Adipose tissue (tissue), 3 donors: Measurements from ENCODE around the gene ITGB5. TPM values are rescaled to one million over a fixed set of nuclear protein-coding genes. Genes with fewer than 3 reads are reported as not detected.

Source experiments
- H3K27ac ChIP-seq: one replicate; pipeline ENCODE4 v1.5.1; 2013; ENCODE audit warnings: low read depth, low read length
- WGBS, 3 donors: extraction: QIAGEN DNeasy Blood & Tissue Kit; methylation state at CpG; one replicate each; pipeline ENCODE4 v1.1.7; 2013; 5-methylcytosine and 5-hydroxymethylcytosine counted together
- polyA plus RNA-seq, 3 donors: library from polyadenylated mRNA; stranded (reverse); fragments of 200-250 nt; gene quantifications; one replicate each; pipeline ENCODE4 v1.2.3, GENCODE V29; 2013
- donor health status: healthy with polysubstance abuse.
- donor health status: Bipolar disorder and iron deficiency.
- donor health status: healthy.

Gene ITGB5
- polyA plus RNA-seq, 3 donors = 17.1 to 83.8 (median 50.0) TPM

DNA sequence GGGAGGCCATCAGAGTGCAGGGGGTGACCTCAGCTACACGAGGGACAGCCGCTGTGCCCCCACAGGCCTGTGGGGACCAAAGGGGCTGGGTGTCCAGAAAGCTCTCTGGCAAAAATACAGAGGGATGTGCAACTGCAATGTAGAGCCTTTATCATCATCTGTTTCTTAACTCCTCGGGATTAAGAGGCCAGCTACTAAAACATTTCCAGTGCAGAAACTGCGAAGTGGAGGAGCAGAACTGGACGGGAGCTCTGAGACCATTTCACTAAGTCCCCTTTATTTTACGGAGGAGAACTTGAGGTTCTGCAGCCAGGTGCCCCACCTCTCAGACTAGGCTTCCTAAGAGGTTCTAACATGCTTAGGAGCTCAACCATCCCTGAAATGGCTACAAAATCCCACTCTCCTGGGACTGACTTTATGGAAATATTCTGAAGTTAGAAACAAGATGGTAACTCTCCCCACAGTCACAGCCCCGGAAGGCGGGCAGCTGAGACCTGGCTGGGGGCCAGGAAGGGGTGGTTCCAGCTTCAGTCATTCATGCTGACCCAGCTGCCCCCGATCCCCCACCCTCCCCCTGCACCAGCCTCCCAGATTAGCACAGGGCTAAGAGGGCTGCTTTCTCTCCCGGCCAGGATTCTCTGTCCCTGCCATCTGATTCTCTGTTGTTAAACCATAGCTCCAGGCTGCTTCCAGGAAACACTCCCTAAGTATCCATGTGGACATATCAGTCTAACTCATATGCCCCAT lies 116.7 kb downstream of the ITGB5 start:
- no peak overlapping the region for H3K27ac ChIP-seq
- 69 to 80% (median 76%) methylated on average over 10 of the region's 10 CpGs for WGBS, 3 donors

DNA sequence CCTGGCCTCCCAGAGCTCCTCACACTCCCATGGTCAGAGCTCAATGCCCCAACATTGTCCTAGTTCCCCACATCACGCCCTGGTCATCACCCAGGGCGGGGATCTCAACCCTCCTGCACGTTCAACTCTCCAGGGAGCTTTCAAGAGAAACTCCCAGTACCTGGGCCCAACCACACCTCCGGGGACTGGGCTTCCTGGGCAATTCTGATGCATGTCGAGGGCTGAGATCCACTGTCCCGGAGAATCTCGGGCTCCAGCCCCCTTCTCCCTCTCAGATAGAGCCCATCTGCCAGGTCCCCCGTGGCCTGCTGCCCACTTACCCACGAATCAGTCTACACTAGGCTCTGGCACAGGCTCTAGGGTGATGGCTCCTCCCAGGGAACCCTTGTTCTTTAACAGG lies 117.7 kb downstream of the ITGB5 start:
- H3K27ac ChIP-seq = no peak overlapping the region
- WGBS, 3 donors = 85 to 94% (median 90%) methylated on average over 9 of the region's 9 CpGs

DNA sequence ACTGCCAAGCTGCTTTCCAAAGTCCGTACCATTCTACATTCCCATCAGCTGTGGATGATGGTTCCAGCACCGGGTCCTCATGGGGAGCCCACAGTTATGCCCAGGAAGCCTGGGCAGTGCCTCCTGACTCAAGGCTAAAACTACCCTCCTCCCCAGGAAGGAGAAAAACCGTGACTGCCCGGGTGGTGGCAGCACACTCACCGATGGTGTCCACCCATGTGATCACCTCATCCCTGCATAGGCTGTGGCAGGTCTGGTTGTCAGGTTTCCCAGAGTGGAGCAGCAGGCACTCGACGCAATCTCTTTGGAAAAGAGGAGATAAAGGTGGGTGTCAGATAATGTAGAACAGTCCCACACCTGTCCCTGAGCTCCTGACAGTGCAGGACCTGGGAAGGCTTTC lies 118.4 kb downstream of the ITGB5 start:
- WGBS, 3 donors = 59 to 81% (median 68%) methylated on average over 7 of the region's 7 CpGs
- H3K27ac ChIP-seq = no peak overlapping the region

DNA sequence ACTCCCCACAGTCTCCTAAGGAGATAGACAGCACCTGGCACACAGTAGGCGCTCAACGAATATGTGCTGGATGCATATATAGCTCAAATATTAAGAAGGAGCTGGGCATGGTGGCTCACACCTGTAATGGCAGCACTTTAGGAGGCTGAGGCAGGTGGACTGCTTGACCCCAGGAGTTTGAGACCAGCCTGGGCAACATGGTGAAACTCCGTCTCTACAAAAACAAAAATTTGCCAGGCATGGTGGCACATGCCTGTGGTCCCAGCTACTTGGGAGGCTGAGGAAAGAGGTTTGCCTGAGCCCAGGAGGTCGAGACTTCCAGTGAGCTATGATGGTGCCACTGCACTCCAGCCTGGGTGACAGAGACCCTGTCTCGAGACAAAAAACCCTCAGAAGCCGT lies 119.5 kb downstream of the ITGB5 start:
- 92 to 95% (median 94%) methylated on average over 6 of the region's 6 CpGs for WGBS, 3 donors
- H3K27ac ChIP-seq = no peak overlapping the region

DNA sequence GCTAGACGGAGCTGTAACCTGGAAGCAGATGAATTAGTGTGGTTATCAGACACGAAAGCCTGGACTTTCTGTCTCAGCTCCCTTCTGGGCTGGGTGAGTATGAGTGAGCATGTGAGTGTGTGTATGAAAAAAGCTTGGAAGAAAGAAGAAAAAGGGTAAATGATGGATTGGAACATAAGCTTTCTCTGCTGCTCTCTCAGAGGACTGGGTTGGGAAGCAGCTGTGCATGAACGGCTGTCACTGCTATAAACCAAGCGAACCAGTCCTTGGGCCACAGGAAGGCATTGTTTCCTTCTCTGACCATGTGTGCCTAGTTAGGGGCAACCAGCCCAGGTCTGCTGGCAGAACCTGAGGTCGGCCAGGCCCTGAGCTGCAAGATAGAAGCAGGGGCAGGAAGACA lies 119.9 kb downstream of the ITGB5 start:
- no peak overlapping the region for H3K27ac ChIP-seq
- WGBS, 3 donors = 74 to 91% (median 89%) methylated on average over 5 of the region's 5 CpGs

DNA sequence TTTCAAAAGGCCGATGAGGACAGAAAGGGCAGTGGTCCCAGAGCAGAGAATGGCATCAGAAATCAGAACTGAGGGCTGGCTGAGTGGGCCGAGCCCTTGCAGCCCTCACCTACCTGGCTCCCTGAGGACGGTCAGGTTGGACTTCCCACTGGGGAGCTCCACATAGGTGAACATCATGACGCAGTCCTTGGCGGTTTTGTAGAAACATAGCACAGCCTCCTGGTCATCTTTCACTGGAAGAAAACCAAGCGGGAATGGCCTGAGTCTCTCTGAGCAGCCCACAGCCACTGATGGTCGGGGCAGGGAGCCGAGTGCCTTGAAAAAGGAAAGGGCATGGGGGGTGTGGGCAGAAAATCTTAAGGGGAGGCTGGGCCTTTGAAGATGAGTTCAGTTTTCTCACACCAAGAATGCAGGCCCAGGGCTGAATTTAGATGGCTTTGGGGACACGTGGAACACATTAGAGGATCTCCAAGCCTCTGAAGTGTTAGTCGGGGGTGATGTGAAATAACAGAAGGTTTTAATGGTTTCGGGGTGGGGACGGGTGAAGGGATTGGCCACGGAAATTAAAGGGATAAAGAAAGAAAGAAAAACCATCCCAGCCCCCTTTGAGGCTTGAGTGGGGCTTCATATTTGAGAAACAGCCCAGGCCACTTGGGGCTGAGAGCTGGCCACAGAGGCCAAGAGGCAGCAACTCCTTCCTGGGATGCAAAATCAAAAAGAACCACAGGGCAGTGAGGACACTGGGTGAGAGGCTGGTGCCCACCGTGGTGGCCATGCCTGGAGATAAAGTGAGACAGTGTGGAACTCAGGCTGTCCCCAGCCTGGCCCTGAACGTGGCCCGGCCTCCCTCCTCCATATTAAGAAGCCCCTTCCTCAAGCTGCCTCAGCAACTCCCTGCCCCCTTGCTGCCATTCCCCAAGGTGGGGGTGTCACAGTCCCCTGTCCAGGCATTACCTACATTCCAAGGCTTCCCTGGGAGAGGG lies 120.8 kb downstream of the ITGB5 start:
- H3K27ac ChIP-seq = no peak overlapping the region
- 88 to 95% (median 92%) methylated on average over 16 of the region's 16 CpGs for WGBS, 3 donors

DNA sequence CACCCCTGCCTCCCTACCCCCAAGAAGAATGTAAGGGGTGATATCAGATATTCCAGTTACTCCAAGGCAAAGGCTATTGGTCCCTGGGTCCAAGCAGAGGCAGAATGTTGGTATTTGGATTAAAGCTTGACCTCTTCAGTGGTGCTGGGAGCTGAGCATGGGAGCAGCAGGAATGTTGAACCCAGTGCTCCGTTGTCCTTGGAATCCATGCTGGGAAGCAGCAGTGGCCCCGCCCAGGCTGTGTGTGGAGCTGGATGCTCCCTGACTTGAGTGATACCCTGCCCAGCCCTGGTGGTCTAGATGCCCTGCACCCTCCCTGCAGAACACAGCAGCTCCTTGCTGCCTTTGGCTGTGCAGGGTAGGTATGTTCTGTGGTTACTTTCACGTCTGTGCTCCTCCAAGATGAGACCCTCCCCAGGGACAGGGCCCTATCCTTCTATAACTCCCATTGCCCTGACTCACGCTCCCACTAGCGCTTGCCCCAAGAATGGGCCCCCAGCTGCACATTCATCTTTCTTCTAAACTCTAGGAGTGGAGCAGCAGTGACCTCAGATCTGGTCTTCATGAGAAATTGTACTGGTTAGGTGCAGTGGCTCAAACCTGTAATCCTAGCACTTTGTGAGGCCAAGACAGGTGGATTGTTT lies 121.8 kb downstream of the ITGB5 start:
- 83 to 91% (median 85%) methylated on average over 5 of the region's 5 CpGs for WGBS, 3 donors

DNA sequence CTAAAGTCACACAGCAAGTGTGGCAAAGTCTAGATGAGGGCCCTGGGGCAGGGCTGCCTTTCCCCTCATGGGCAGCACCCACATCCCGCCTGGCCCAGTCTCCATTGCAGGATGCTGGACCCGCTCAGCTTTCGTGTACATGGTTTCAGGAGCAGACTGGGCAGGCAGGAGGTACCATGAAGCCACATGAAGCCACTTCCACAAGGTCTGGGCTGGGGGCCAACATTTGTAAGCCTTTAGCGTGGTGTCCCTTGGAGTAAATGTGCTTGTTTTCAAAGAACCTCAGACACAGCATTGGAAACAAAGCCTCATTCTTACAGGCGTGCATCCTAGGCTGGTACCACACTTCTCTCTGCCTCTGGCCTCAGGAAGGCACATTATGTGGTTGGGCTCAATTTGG lies 122.4 kb downstream of the ITGB5 start:
- 72 to 87% (median 74%) methylated on average over 5 of the region's 5 CpGs for WGBS, 3 donors
- H3K27ac ChIP-seq = no peak overlapping the region

More for the DNA sequence above, 121.8 kb downstream of the ITGB5 start:
- H3K27ac ChIP-seq = no peak overlapping the region

DNA sequence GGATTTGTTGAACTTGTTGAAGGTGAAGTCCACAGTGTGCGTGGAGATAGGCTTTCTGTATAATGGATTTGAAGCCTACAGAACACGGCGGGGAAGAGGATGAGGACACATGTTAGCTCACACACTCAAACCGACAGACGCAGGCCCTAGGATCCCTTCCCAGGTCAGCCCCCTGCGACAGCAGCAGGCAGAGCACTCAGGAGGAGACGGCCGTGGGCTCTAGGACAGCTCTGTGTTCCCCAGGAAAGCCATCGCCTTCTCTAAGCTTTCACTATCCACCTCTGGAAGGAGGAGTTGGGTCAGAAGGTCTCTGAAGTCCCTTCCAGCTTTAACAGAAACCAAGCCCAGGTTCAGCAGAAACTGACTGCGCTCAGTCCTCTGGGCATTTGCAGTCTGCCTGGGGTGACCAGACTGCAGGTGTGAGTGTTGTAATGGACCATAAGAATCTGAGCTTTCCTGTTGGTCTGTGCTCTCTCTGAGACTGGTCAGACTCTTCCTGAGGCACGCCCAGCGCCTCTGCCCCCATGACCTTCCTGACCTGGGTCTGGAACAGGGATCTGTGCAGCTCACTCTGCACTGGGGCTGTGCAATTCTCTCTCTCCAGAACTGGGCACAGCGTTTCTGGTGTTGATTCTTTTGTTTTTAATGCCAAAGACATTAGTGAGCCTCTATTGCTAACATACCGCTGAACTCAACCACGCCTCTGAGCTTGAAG lies 123.4 kb downstream of the ITGB5 start:
- no peak overlapping the region for H3K27ac ChIP-seq

DNA sequence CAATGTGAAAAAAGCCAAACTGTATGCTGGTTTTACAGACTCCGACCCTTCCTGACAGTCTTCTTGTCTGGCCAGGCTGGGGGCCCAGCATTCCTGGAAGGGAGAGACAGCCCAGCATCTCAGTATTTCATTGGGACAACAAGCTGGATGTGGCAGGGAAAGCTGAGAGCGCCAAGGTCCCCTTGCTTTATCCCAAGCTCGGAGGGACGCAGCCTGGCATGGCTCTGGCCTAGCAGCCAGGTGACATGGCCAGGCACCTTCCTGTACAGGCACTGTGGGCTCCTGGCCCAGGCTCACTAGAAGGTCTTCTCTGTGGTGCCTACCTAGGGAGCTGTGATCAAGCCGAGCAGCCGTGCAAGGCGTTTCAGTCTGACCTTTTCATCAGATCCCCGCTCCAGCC lies 124.0 kb downstream of the ITGB5 start:
- WGBS, 3 donors = 90 to 97% (median 95%) methylated on average over 8 of the region's 8 CpGs
- H3K27ac ChIP-seq = no peak overlapping the region

More for the DNA sequence above, 123.4 kb downstream of the ITGB5 start:
- WGBS, 3 donors = 91 to 95% (median 93%) methylated on average over 15 of the region's 15 CpGs

DNA sequence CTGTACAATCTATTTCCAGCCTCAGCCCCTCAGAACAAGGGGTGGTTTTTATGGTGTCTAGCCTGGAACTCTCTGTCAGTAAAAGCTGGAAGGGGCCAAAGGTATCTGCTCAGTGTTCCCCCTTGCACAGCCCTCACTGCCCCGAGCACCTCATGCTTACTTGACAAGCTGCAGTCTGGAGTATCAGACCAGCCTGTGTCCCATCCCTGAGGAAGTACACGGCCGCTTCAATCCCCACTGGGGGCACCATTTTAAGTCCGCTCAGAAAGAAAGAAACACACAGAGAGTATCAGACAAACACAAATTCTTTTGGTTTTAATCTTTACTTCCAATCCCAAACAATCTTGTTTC lies 124.5 kb downstream of the ITGB5 start:
- no peak overlapping the region for H3K27ac ChIP-seq
- 84 to 90% (median 89%) methylated on average over 4 of the region's 4 CpGs for WGBS, 3 donors

DNA sequence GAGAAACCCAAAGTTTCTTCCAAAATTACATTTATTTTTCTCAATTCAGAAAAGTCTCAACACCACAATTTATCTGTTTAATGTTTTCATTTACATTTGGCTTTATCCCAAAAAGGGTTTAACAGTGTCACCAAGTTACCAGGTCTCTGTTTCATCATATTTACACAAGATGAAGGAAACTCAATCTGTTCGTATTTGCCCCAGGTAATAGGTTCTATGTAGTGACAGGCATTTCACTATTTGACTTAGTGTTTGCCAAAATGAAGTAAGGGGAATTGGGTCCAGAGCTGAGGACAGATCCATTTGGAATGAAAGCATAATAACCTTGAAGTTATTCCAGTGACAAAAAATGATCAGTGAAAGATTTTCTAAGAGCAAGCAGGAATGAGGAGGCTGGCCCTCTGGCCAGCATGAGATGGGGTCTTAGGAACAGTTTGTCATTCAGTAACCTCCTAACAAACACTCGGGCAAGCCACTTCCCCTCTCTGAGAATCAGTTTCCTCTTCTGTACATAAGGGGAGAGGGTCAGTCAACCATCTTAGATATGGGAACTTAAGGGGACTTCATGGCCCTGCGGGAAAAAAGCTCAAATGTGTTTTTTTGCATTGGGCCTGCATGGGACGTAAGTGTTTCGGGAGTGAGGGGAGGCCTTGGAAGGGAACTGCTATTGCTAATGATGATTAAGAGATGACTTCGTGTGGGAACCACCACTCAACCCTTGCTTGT lies 125.1 kb downstream of the ITGB5 start:
- H3K27ac ChIP-seq = no peak overlapping the region
- 68 to 77% (median 72%) methylated on average over 6 of the region's 6 CpGs for WGBS, 3 donors

DNA sequence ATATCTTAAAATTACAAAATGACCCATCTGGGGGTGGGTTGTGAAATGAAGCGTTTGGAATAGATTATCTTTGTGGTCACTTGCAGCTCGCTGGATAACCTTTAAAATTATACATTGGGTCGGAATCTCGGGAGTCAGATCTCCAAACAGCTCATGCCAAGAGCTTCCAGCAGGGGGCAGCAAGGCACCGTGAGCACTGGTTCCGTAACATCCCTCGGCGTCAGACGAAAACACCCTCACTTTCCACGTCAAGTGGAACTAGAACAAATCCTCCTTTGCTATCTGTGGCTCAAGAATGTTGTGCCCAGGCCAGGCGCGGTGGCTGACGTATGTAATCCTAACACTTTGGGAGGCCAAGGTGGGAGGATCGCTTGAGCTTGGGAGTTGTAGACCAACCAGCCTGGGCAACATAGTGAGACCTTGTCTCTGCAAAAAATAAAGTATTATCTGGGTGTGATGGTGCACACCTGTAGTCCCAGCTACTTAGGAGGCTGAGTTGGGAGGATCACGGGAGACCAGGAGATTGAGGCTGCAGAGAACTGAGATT lies 125.8 kb downstream of the ITGB5 start:
- 9 to 12% (median 10%) methylated on average over 15 of the region's 15 CpGs for WGBS, 3 donors
- H3K27ac ChIP-seq = no peak overlapping the region

DNA sequence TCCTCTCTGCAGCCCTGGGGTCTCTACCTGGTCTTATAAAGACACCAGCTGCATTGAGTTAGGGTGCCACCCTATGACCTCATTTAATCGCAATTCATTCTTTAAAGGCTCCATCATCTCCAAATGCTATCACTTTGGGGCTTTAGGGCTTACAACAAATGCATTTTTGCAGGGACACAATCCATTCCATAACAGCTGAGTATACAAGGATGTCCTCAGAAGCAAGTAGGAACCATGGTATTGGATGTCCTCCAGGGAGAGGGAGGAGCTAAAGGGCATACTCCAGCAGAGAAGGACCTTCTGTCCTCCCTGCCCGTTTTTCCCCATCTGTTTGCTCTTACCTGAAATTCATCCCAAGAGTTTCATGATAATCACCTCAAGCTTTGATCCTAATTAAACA lies 126.6 kb downstream of the ITGB5 start:
- WGBS, 3 donors = 52 to 55% (median 54%) methylated on average over 2 of the region's 2 CpGs
- no peak overlapping the region for H3K27ac ChIP-seq

DNA sequence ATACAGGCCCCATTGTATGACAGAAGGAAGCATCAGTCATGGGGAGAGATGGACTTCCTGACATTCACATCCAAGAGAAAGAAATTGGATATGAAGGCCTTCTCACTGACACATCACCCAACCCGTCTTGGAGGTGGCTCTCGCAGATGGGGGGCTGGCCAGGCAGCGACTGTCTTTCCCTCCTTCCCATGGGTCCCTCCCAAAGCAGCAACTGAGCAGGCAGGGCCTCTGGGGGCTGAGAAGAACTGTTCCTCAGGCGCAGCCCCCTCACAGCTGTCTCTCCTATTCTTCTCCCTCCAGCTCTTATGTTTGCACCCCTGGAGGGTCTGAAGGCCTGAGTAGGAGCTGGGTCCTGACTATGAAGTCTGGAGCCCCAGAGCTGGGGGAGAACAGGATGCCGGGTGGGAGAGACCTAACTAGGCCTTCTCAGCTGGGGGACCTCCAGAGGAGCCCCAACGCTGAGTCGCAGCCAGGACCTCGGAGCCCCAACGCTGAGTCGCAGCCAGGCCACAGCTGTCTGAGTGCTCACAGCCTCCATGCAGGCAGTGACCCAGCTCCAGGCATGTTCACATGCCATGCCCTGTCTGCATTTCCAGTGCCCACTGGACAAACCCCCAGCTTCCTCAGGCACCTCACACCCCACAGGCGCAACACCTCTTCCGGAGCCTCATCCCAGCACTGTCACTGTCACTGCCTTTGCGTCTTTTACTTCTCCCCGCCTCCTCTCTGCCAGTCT lies 127.3 kb downstream of the ITGB5 start:
- no peak overlapping the region for H3K27ac ChIP-seq
- 81 to 89% (median 81%) methylated on average over 14 of the region's 14 CpGs for WGBS, 3 donors

DNA sequence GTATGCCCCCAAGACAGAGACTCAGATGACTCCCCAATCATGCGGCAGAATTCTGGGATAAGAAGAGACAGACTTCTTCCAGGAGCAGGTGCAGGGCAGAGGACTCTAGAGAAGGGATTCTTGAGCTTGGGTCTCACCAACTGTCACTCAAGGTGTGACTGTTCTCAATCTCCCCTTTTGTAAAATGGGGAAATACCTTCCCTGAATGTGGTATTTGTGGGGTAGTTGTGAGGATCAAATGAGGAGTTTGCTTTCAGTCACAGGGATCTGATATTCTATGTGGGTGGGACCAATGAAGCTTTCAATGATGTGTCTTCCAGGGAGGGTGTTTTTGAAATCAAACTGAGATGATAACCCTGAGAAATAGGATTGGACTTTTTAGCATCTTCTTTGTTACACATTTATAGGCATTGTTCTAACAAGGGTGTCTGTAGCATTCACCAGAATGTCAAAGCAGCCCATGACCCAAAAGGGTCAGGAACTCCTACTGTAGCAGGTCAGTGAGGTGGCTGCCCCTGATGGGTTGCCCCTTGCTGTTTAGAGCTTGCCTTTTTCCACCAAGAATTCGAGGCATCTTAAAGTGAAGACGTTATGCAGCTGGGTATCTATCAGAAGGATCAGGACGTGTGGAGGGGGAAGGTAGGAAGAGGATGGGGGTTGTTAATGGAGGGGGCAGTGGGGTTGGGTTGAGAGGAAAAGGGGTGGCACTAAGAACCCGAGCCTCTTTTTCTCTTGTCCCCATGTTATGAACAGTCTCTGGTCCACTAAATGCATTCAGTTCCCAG lies 128.1 kb downstream of the ITGB5 start:
- WGBS, 3 donors = 71 to 78% (median 77%) methylated on average over 5 of the region's 5 CpGs

More for the DNA sequence above, 128.1 kb downstream of the ITGB5 start:
- H3K27ac ChIP-seq = no peak overlapping the region
